WTC11 (cell line): ENCODE measurements around the gene SENP7. TPM values are rescaled to one million over a fixed set of nuclear protein-coding genes. Genes with fewer than 3 reads are reported as not detected.

Experiments used
- ATAC-seq: fragments of 200-7000 bp; cut with Tn5 transposase; 2 replicates; pipeline ENCODE4 v1.10.0; 2021; ENCODE audit warnings: mild to moderate bottlenecking, moderate library complexity
- CTCF ChIA-PET: fragments of 300-600 bp; sonication (Branson Sonifier 250); formaldehyde crosslinking; loops from one replicate; lab custom pipeline; 2021; ENCODE audit warnings: antibody characterized with exemption; lab: Charles Lee
- POLR2A ChIA-PET: fragments of 350-600 bp; sonication (Branson Sonifier 250); formaldehyde crosslinking; loops from one replicate; lab custom pipeline; 2021; ENCODE audit warnings: antibody characterized with exemption; lab: Charles Lee
- DNase-seq: peaks from one replicate; pipeline ENCODE4 v3.0.0; 2021; ENCODE audit warnings: low spot score
- H3K27ac Mint-ChIP-seq: 2 replicates; pipeline ENCODE4 v1.8.0; 2021; ENCODE audit warnings: mixed read lengths
- H3K27me3 Mint-ChIP-seq: 2 replicates; pipeline ENCODE4 v1.8.0; 2021; ENCODE audit warnings: low read depth, mild to moderate bottlenecking, moderate library complexity, mixed read lengths
- H3K36me3 Mint-ChIP-seq: 2 replicates; pipeline ENCODE4 v1.8.0; 2021; ENCODE audit warnings: mixed read lengths
- H3K4me1 Mint-ChIP-seq: 2 replicates; pipeline ENCODE4 v1.8.0; 2022; ENCODE audit warnings: mixed read lengths
- H3K4me3 Mint-ChIP-seq: 2 replicates; pipeline ENCODE4 v1.8.0; 2021; ENCODE audit warnings: mild to moderate bottlenecking, moderate library complexity, mixed read lengths
- H3K9me3 Mint-ChIP-seq: 2 replicates; pipeline ENCODE4 v1.8.0; 2021; ENCODE audit warnings: mixed read lengths
- CREM ChIP-seq: sonication (generic); formaldehyde crosslinking; IDR thresholded peaks from 2 replicates; pipeline ENCODE4 v1.8.1; 2022; ENCODE audit warnings: mild to moderate bottlenecking, missing genetic modification reagents, moderate library complexity
- HMGA2 ChIP-seq: fragments of 250-450 bp; sonication (Bioruptor Pico); IDR thresholded peaks from 2 replicates; pipeline ENCODE4 v1.4.0; 2021; ENCODE audit warnings: mild to moderate bottlenecking, moderate library complexity
- RELA ChIP-seq: sonication (generic); formaldehyde crosslinking; IDR thresholded peaks from 2 replicates; pipeline ENCODE4 v1.8.1; 2022; ENCODE audit warnings: missing genetic modification reagents, mild to moderate bottlenecking, borderline replicate concordance
- SMAD4 ChIP-seq: sonication (generic); formaldehyde crosslinking; IDR thresholded peaks from 2 replicates; pipeline ENCODE4 v1.8.0; 2022; ENCODE audit warnings: mild to moderate bottlenecking, missing genetic modification reagents
- SOX15 ChIP-seq: fragments of 250-450 bp; sonication (Bioruptor Pico); IDR thresholded peaks from 2 replicates; pipeline ENCODE4 v1.9.0; 2021; ENCODE audit warnings: mild to moderate bottlenecking
- TCF7 ChIP-seq: sonication (generic); formaldehyde crosslinking; IDR thresholded peaks from 2 replicates; pipeline ENCODE4 v1.8.0; 2022; ENCODE audit warnings: mild to moderate bottlenecking, low read depth, missing genetic modification reagents, moderate library complexity
- TP53 ChIP-seq: sonication (generic); formaldehyde crosslinking; IDR thresholded peaks from 2 replicates; pipeline ENCODE4 v1.8.1; 2023; ENCODE audit warnings: mild to moderate bottlenecking, missing genetic modification reagents
- ZBTB21 ChIP-seq: sonication (generic); formaldehyde crosslinking; IDR thresholded peaks from 2 replicates; pipeline ENCODE4 v1.8.1; 2023; ENCODE audit warnings: mild to moderate bottlenecking, missing genetic modification reagents, borderline replicate concordance
- ZNF281 ChIP-seq: sonication (generic); formaldehyde crosslinking; IDR thresholded peaks from 2 replicates; pipeline ENCODE4 v1.8.0; 2023; ENCODE audit warnings: mild to moderate bottlenecking, missing genetic modification reagents
- ZNF396 ChIP-seq: fragments of 250-450 bp; sonication (Bioruptor Pico); IDR thresholded peaks from 2 replicates; pipeline ENCODE4 v1.8.0; 2021; ENCODE audit warnings: mild to moderate bottlenecking, moderate library complexity, borderline replicate concordance
- ZNF423 ChIP-seq: fragments of 250-450 bp; sonication (Bioruptor Pico); IDR thresholded peaks from 2 replicates; pipeline ENCODE4 v2.1.2; 2022; ENCODE audit warnings: mild to moderate bottlenecking, moderate library complexity
- ZNF512 ChIP-seq: sonication (generic); formaldehyde crosslinking; IDR thresholded peaks from 2 replicates; pipeline ENCODE4 v1.8.1; 2022; ENCODE audit warnings: missing genetic modification reagents, borderline replicate concordance
- total RNA-seq: library from RNA; stranded (reverse); gene quantifications from 3 replicates; pipeline ENCODE4 v1.2.3, GENCODE V29; 2021
- TF ChIP-seq, protein P1 (sequence below): sonication (generic); formaldehyde crosslinking; IDR thresholded peaks from 2 replicates; pipeline ENCODE4 v1.8.1; 2023; ENCODE audit warnings: mild to moderate bottlenecking, missing genetic modification reagents
- TF ChIP-seq, protein P2 (sequence below): sonication (generic); formaldehyde crosslinking; IDR thresholded peaks from 2 replicates; pipeline ENCODE4 v1.8.0; 2022; ENCODE audit warnings: missing genetic modification reagents
- TF ChIP-seq, protein P3 (sequence below): sonication (generic); formaldehyde crosslinking; IDR thresholded peaks from 2 replicates; pipeline ENCODE4 v1.8.0; 2023; ENCODE audit warnings: missing genetic modification reagents
- TF ChIP-seq, protein P4 (sequence below): sonication (generic); formaldehyde crosslinking; IDR thresholded peaks from 2 replicates; pipeline ENCODE4 v1.8.1; 2022; ENCODE audit warnings: low read depth, mild to moderate bottlenecking, moderate library complexity, missing genetic modification reagents, borderline replicate concordance
- TF ChIP-seq, protein P5 (sequence below): fragments of 200-600 bp; IDR thresholded peaks from 2 replicates; pipeline ENCODE4 v1.8.0; 2022; ENCODE audit warnings: antibody characterized with exemption

The SENP7 gene
- total RNA-seq, 1 experiment from 2014 or later = 10.5 TPM

DNA sequence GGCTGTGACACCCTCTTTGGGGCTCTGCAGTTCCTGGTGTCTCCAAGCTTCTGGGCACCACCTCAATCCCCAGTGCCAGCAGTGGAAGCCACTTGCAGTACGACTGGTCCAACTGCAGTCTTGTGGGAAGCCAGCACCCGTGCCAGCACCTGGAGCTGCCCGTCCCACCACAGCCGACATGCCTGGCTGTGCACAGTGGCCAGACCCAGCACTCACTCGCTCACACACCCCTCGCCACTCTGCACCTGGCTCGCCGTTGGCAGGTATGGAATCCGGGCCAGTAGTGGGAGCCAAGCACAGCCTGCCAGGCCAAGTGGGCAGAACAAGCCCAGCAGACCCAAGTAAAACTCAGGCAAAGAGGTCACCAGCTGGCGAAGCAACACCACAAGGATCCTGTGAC lies 128.6 kb downstream of the SENP7 start:
- POLR2A ChIA-PET = no interaction called here
- DNase-seq = no peak
- Mint-ChIP-seq H3K9me3 (peaks cover 9% of the 10 kb centered on the region; the same call in 1 of the 2 replicates), H3K36me3 (no peaks in the 10 kb centered on the region), H3K27ac (no peak overlapping the region), H3K4me3 (no peak overlapping the region), H3K4me1 (peaks cover 7% of the 10 kb centered on the region), H3K27me3 (no peaks in the 10 kb centered on the region)
- no peak for ATAC-seq
- CTCF ChIA-PET = interaction anchor here (1.7 to 2.2 kb wide), 2 partner anchors 189 to 314 kb away, joined by 4 to 6 read pairs; no protein-coding TSS in a partner anchor
- no peak for TF ChIP-seq TP53 (CRISPR knock-in tag)
- TF ChIP-seq, protein P1, sequence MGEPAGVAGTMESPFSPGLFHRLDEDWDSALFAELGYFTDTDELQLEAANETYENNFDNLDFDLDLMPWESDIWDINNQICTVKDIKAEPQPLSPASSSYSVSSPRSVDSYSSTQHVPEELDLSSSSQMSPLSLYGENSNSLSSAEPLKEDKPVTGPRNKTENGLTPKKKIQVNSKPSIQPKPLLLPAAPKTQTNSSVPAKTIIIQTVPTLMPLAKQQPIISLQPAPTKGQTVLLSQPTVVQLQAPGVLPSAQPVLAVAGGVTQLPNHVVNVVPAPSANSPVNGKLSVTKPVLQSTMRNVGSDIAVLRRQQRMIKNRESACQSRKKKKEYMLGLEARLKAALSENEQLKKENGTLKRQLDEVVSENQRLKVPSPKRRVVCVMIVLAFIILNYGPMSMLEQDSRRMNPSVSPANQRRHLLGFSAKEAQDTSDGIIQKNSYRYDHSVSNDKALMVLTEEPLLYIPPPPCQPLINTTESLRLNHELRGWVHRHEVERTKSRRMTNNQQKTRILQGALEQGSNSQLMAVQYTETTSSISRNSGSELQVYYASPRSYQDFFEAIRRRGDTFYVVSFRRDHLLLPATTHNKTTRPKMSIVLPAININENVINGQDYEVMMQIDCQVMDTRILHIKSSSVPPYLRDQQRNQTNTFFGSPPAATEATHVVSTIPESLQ (CRISPR knock-in tag) = no peak
- TF ChIP-seq ZNF396 (CRISPR knock-in tag) = no peak
- TF ChIP-seq SMAD4 (CRISPR knock-in tag) = no peak
- no peak for TF ChIP-seq ZNF281
- TF ChIP-seq, protein P2, sequence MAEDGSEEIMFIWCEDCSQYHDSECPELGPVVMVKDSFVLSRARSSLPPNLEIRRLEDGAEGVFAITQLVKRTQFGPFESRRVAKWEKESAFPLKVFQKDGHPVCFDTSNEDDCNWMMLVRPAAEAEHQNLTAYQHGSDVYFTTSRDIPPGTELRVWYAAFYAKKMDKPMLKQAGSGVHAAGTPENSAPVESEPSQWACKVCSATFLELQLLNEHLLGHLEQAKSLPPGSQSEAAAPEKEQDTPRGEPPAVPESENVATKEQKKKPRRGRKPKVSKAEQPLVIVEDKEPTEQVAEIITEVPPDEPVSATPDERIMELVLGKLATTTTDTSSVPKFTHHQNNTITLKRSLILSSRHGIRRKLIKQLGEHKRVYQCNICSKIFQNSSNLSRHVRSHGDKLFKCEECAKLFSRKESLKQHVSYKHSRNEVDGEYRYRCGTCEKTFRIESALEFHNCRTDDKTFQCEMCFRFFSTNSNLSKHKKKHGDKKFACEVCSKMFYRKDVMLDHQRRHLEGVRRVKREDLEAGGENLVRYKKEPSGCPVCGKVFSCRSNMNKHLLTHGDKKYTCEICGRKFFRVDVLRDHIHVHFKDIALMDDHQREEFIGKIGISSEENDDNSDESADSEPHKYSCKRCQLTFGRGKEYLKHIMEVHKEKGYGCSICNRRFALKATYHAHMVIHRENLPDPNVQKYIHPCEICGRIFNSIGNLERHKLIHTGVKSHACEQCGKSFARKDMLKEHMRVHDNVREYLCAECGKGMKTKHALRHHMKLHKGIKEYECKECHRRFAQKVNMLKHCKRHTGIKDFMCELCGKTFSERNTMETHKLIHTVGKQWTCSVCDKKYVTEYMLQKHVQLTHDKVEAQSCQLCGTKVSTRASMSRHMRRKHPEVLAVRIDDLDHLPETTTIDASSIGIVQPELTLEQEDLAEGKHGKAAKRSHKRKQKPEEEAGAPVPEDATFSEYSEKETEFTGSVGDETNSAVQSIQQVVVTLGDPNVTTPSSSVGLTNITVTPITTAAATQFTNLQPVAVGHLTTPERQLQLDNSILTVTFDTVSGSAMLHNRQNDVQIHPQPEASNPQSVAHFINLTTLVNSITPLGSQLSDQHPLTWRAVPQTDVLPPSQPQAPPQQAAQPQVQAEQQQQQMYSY (CRISPR knock-in tag) = no peak
- no peak for TF ChIP-seq ZNF512 (CRISPR knock-in tag)
- TF ChIP-seq SOX15 (CRISPR knock-in tag) = no peak
- TF ChIP-seq HMGA2 (CRISPR knock-in tag) = no peak
- TF ChIP-seq RELA (CRISPR knock-in tag) = no peak
- TF ChIP-seq, protein P3, sequence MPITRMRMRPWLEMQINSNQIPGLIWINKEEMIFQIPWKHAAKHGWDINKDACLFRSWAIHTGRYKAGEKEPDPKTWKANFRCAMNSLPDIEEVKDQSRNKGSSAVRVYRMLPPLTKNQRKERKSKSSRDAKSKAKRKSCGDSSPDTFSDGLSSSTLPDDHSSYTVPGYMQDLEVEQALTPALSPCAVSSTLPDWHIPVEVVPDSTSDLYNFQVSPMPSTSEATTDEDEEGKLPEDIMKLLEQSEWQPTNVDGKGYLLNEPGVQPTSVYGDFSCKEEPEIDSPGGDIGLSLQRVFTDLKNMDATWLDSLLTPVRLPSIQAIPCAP (CRISPR knock-in tag) = no peak
- TF ChIP-seq, protein P4, sequence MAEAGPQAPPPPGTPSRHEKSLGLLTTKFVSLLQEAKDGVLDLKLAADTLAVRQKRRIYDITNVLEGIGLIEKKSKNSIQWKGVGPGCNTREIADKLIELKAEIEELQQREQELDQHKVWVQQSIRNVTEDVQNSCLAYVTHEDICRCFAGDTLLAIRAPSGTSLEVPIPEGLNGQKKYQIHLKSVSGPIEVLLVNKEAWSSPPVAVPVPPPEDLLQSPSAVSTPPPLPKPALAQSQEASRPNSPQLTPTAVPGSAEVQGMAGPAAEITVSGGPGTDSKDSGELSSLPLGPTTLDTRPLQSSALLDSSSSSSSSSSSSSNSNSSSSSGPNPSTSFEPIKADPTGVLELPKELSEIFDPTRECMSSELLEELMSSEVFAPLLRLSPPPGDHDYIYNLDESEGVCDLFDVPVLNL (CRISPR knock-in tag) = no peak
- no peak for TF ChIP-seq CREM (CRISPR knock-in tag)
- TF ChIP-seq ZBTB21 (CRISPR knock-in tag) = no peak
- no peak for TF ChIP-seq ZNF423 (CRISPR knock-in tag)
- no peak for TF ChIP-seq TCF7 (CRISPR knock-in tag)
- TF ChIP-seq, protein P5, sequence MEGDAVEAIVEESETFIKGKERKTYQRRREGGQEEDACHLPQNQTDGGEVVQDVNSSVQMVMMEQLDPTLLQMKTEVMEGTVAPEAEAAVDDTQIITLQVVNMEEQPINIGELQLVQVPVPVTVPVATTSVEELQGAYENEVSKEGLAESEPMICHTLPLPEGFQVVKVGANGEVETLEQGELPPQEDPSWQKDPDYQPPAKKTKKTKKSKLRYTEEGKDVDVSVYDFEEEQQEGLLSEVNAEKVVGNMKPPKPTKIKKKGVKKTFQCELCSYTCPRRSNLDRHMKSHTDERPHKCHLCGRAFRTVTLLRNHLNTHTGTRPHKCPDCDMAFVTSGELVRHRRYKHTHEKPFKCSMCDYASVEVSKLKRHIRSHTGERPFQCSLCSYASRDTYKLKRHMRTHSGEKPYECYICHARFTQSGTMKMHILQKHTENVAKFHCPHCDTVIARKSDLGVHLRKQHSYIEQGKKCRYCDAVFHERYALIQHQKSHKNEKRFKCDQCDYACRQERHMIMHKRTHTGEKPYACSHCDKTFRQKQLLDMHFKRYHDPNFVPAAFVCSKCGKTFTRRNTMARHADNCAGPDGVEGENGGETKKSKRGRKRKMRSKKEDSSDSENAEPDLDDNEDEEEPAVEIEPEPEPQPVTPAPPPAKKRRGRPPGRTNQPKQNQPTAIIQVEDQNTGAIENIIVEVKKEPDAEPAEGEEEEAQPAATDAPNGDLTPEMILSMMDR = no peak
